Fibroblast of lung (primary cell): ENCODE measurements around the gene C1QTNF4.

Source experiments
- CTCF ChIP-seq, 2 donors: IDR thresholded peaks in 1 of 2; conservative IDR thresholded peaks in 1 of 2; 1 replicate in 1 of 2; 2 replicates in 1 of 2; pipeline ENCODE4 v1.5.1; 2011 to 2012; ENCODE audit warnings: low read length in 2 of 2, control low read depth in 1 of 2, inconsistent platforms in 1 of 2, low read depth in 1 of 2, mild to moderate bottlenecking in 1 of 2
- EZH2 ChIP-seq: IDR thresholded peaks from 2 replicates; pipeline ENCODE4 v1.5.1; 2012; ENCODE audit warnings: low read length, control low read depth, mild to moderate bottlenecking; ENCODE audit errors: missing control alignments

- TF ChIP-seq CTCF (conservative IDR thresholded peaks at IDR 0.05 in 1 of 2, IDR thresholded peaks at IDR 0.05 in 1 of 2; ENCODE audit: low read depth in 1 of 2, low read length in 2 of 2) (no peak), EZH2 (no peak)
Measured at GRCh38 chr11:47589584-47589976, 4.6 kb downstream of the C1QTNF4 start.
